Mesenchymal stem cell (in vitro differentiated cells and primary cell): ENCODE results near the gene AGAP1.

ENCODE experiments used
- DNase-seq: peaks from one replicate; pipeline ENCODE4 v3.0.0-alpha.2; 2013
- H2AFZ ChIP-seq: one replicate; pipeline ENCODE4 v1.6.1; 2013; ENCODE audit warnings: low read depth, mild to moderate bottlenecking, control low read depth, inconsistent platforms, low read length, moderate library complexity
- H2AK5ac ChIP-seq: 2 replicates; pipeline ENCODE4 v1.6.1; 2013; ENCODE audit warnings: low read length, moderate library complexity, mild to moderate bottlenecking, inconsistent platforms; ENCODE audit not compliant: severe bottlenecking
- H2BK120ac ChIP-seq: one replicate; pipeline ENCODE4 v1.6.1; 2013; ENCODE audit warnings: low read depth, mild to moderate bottlenecking, inconsistent platforms, low read length, moderate library complexity
- H2BK12ac ChIP-seq, 2 experiments: one replicate each; pipeline ENCODE4 v1.6.1; 2013; ENCODE audit warnings: inconsistent platforms in 2 of 2, low read length in 2 of 2, mild to moderate bottlenecking in 2 of 2, moderate library complexity in 2 of 2, control low read depth in 1 of 2
- H2BK15ac ChIP-seq: one replicate; pipeline ENCODE4 v1.6.1; 2013; ENCODE audit warnings: mild to moderate bottlenecking, low read depth, inconsistent platforms; ENCODE audit not compliant: poor library complexity, severe bottlenecking
- H2BK5ac ChIP-seq: 2 replicates; pipeline ENCODE4 v1.6.1; 2013; ENCODE audit warnings: low read depth, mild to moderate bottlenecking, low read length, control low read depth, inconsistent platforms; ENCODE audit not compliant: poor library complexity, severe bottlenecking
- H3K14ac ChIP-seq, 2 experiments: one replicate each; pipeline ENCODE4 v1.6.1; 2013; ENCODE audit warnings: inconsistent platforms in 2 of 2, low read length in 2 of 2, control low read depth in 1 of 2, mild to moderate bottlenecking in 1 of 2, moderate library complexity in 1 of 2
- H3K18ac ChIP-seq, 2 experiments: one replicate each; pipeline ENCODE4 v1.6.1; 2013; ENCODE audit warnings: inconsistent platforms in 2 of 2, low read length in 2 of 2, control low read depth in 1 of 2, low read depth in 1 of 2, mild to moderate bottlenecking in 1 of 2
- H3K23ac ChIP-seq, 2 experiments: one replicate each; pipeline ENCODE4 v1.6.1; 2013; ENCODE audit warnings: inconsistent platforms in 2 of 2, low read length in 2 of 2, mild to moderate bottlenecking in 2 of 2, moderate library complexity in 2 of 2, control low read depth in 1 of 2
- H3K27ac ChIP-seq: 2 replicates; pipeline ENCODE4 v1.5.1; 2013; ENCODE audit warnings: mild to moderate bottlenecking, moderate library complexity, low read length, control low read depth, inconsistent platforms; ENCODE audit not compliant: poor library complexity, severe bottlenecking
- H3K27me3 ChIP-seq, 2 experiments: 2 replicates each; pipeline versions ENCODE4 v1.6.1 to v1.7.0; 2013; ENCODE audit warnings: low read length in 2 of 2, mild to moderate bottlenecking in 2 of 2, moderate library complexity in 2 of 2, control low read depth in 1 of 2, inconsistent platforms in 1 of 2; ENCODE audit not compliant: control insufficient read depth in 1 of 2, insufficient read depth in 1 of 2
- H3K36me3 ChIP-seq, 2 experiments: 2 replicates each; pipeline versions ENCODE4 v1.6.1 to v1.7.0; 2013; ENCODE audit warnings: low read length in 2 of 2, control low read depth in 1 of 2, inconsistent platforms in 1 of 2, low read depth in 1 of 2, mild to moderate bottlenecking in 1 of 2; ENCODE audit not compliant: insufficient read depth in 2 of 2, control insufficient read depth in 1 of 2
- H3K4ac ChIP-seq, 2 experiments: one replicate each; pipeline ENCODE4 v1.6.1; 2013; ENCODE audit warnings: inconsistent platforms in 2 of 2, low read length in 2 of 2, mild to moderate bottlenecking in 2 of 2, moderate library complexity in 2 of 2, control low read depth in 1 of 2, low read depth in 1 of 2
- H3K4me1 ChIP-seq: 2 replicates; pipeline ENCODE4 v1.6.1; 2013; ENCODE audit warnings: low read depth, low read length, control low read depth; ENCODE audit not compliant: control insufficient read depth, insufficient read depth
- H3K4me2 ChIP-seq: 2 replicates; pipeline ENCODE4 v1.6.1; 2013; ENCODE audit warnings: low read length, mild to moderate bottlenecking, inconsistent platforms; ENCODE audit not compliant: poor library complexity, severe bottlenecking
- H3K4me3 ChIP-seq, 2 experiments: 2 replicates each; pipeline versions ENCODE4 v1.5.1 to v1.7.0; 2013; ENCODE audit warnings: low read length in 2 of 2, mild to moderate bottlenecking in 2 of 2, control low read depth in 1 of 2, low read depth in 1 of 2; ENCODE audit not compliant: insufficient read depth in 1 of 2
- H3K79me1 ChIP-seq: replicated peaks from 2 replicates; pipeline ENCODE4 v1.6.1; 2013; ENCODE audit warnings: mild to moderate bottlenecking, control low read depth, low read length, inconsistent platforms; ENCODE audit not compliant: poor library complexity, severe bottlenecking
- H3K9ac ChIP-seq: 2 replicates; pipeline ENCODE4 v1.7.0; 2013; ENCODE audit warnings: mild to moderate bottlenecking, low read length, moderate library complexity
- H3K9me3 ChIP-seq: 2 replicates; pipeline ENCODE4 v1.7.0; 2013; ENCODE audit warnings: mild to moderate bottlenecking, low read length; ENCODE audit not compliant: control insufficient read depth
- H4K8ac ChIP-seq: one replicate; pipeline ENCODE4 v1.6.1; 2013; ENCODE audit warnings: inconsistent platforms, mild to moderate bottlenecking, low read length, moderate library complexity
- H4K91ac ChIP-seq: one replicate; pipeline ENCODE4 v1.6.1; 2013; ENCODE audit warnings: mild to moderate bottlenecking, low read length, inconsistent platforms
- WGBS: methylation state at CpG from one replicate; pipeline ENCODE4 v1.1.7; 2013; ENCODE audit warnings: mixed read lengths; 5-methylcytosine and 5-hydroxymethylcytosine counted together

The AGAP1 gene

DNA sequence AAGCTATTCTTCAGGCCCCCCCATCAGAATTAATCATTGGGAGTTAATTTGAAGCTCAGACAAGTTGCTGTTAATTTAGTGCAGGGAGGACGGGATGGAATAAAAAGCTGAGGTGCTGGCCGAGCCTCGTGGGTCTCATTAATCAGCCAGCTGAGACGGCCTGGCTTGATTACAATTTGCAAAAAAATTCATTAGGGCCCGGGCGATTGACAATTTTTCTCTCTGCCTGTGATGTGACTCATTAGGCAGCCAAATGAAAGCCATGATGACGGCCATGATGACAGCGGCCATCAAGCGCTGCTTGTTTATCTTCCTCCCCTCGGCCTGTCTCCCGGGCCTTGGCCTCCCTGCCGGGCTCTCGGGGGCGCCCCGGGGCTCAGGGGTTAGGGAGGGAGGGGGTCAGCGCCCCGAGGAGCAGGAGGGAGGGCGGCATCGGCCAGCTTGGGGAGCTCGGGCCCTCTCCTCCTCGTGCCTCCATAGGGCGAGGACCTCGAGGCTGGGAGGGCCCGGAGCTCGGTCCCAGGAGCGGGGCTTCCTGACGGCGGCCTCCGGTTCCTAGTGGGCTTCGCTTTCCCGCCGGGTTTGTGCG is 669.1 kb downstream of the AGAP1 start:
- no peak overlapping the region for H3K9ac ChIP-seq
- no peak overlapping the region for H2BK120ac ChIP-seq
- no peak overlapping the region for H4K8ac ChIP-seq
- H2BK12ac ChIP-seq, result no peak overlapping the region
- DNase-seq, result no peak
- H3K4me3 ChIP-seq, result no peak overlapping the region
- WGBS, result 61% methylated on average over 30 of the region's 33 CpGs
- no peak overlapping the region for H2BK15ac ChIP-seq
- peak overlapping the region; percentile 98 for H3K4me2 ChIP-seq
- no peak overlapping the region for H4K91ac ChIP-seq
- H2BK5ac ChIP-seq, result no peak overlapping the region
- peaks cover 11% of the 10 kb centered on the region for H3K79me1 ChIP-seq
- H3K4ac ChIP-seq, result no peak overlapping the region
- no peak overlapping the region for H3K14ac ChIP-seq
- peaks cover 0 to 9% of the 10 kb centered on the region in 2 experiments for H3K36me3 ChIP-seq
- H3K27me3 ChIP-seq, result peaks cover 24 to 91% of the 10 kb centered on the region in 2 experiments
- H2AFZ ChIP-seq, result no peak overlapping the region
- H3K18ac ChIP-seq, result no peak overlapping the region
- no peak overlapping the region for H2AK5ac ChIP-seq
- no peak overlapping the region for H3K27ac ChIP-seq
- H3K23ac ChIP-seq, result no peak overlapping the region
- H3K4me1 ChIP-seq, result peaks cover 46% of the 10 kb centered on the region
- H3K9me3 ChIP-seq, result no peaks in the 10 kb centered on the region

DNA sequence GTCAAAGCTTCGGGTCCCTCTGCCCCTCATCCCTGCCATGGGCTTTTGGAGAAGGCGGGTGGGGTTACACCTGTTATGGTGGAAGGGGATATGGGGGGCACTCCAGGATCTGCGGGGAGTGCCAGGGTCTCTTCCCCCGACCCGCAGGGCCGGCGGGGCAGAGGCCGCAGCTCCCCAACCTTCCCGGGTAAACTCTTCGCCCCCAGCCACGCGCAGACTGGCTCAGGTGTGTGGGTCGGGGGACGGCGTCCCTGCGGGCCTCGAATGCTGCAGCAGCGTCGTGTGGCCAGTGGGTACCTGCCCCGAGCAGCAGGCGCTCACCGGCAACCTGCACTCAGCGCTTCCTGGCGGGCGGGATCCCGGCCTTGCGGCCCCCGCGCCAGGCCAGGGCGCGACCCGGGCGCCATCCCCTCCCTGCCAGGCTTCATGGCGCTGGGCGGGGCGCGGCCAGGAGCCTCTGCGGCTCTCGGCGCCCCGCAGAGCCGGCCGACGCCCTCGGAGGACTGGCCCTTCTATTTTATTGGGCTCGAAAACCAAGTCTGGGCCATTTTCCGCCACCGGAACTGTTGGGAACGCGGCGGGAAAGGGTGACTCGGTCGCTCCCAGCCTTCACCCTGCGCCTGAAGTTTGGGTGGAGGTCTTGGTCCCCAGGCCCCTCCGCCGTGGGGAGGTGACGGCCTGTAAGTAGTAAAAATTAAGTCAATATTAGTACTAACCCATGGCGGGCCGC is 669.8 kb downstream of the AGAP1 start:
- Histone ChIP-seq H3K23ac (peak overlapping the region in 1 of 2 experiments; percentile 50), H3K4ac (no peak overlapping the region), H4K91ac (no peak overlapping the region), H3K27me3 (peaks cover 22 to 90% of the 10 kb centered on the region in 2 experiments), H3K36me3 (peaks cover 0 to 9% of the 10 kb centered on the region in 2 experiments), H2BK12ac (no peak overlapping the region), H3K9ac (no peak overlapping the region), H3K4me1 (peaks cover 52% of the 10 kb centered on the region), H2AFZ (no peak overlapping the region), H3K4me3 (peak overlapping the region; percentile 57 to 78), H3K9me3 (no peaks in the 10 kb centered on the region), H3K14ac (no peak overlapping the region), H3K27ac (no peak overlapping the region), H3K4me2 (peak overlapping the region; percentile 98), H2BK120ac (no peak overlapping the region), H3K79me1 (peaks cover 11% of the 10 kb centered on the region), H3K18ac (no peak overlapping the region), H2AK5ac (peak overlapping the region; percentile 22), H2BK5ac (no peak overlapping the region), H2BK15ac (no peak overlapping the region), H4K8ac (no peak overlapping the region)
- DNase-seq, result no peak
- WGBS, result 18% methylated on average over 52 of the region's 59 CpGs

GRCh38 chr2:236164201-236164924 is 670.5 kb downstream of the AGAP1 start:
- H2BK120ac ChIP-seq, result no peak overlapping the region
- H3K27ac ChIP-seq, result no peak overlapping the region
- peaks cover 12% of the 10 kb centered on the region for H3K79me1 ChIP-seq
- H3K4me2 ChIP-seq, result peak overlapping the region; percentile 98
- H3K4me1 ChIP-seq, result peaks cover 54% of the 10 kb centered on the region
- no peak overlapping the region for H2BK5ac ChIP-seq
- H3K27me3 ChIP-seq, result peaks cover 22 to 91% of the 10 kb centered on the region in 2 experiments
- no peak overlapping the region for H3K14ac ChIP-seq
- H3K4me3 ChIP-seq, result peak overlapping the region; percentile 57 to 78
- peaks cover 0 to 9% of the 10 kb centered on the region in 2 experiments for H3K36me3 ChIP-seq
- under 1% methylated on average over 58 of the region's 67 CpGs for WGBS
- H2BK12ac ChIP-seq, result no peak overlapping the region
- DNase-seq, result peak; percentile 28
- H2AFZ ChIP-seq, result no peak overlapping the region
- H3K9ac ChIP-seq, result no peak overlapping the region
- no peak overlapping the region for H2BK15ac ChIP-seq
- H2AK5ac ChIP-seq, result no peak overlapping the region
- no peaks in the 10 kb centered on the region for H3K9me3 ChIP-seq
- no peak overlapping the region for H4K91ac ChIP-seq
- no peak overlapping the region for H4K8ac ChIP-seq
- no peak overlapping the region for H3K4ac ChIP-seq
- no peak overlapping the region for H3K18ac ChIP-seq
- peak overlapping the region in 1 of 2 experiments; percentile 23 for H3K23ac ChIP-seq
